Adrenal gland (tissue), 12 donors: Measurements from ENCODE around the gene PLXNA2. TPM values are rescaled to one million over a fixed set of nuclear protein-coding genes. Genes with fewer than 3 reads are reported as not detected.
A peak's percentile ranks its signal among the peaks of the same experiment; 100 is the strongest.

Experiments used
- DNase-seq, 7 donors: peaks; one replicate each; pipeline ENCODE4 v3.0.0-alpha.2; 2019 to 2020
- H3K27ac ChIP-seq, 5 donors: fragments of 200-600 bp; sonication (generic) in 4 of 5; 1 replicate in 3 of 5; 2 replicates in 2 of 5; pipeline versions ENCODE4 v1.5.1 to v1.8.0; 2016 to 2020; ENCODE audit warnings: mild to moderate bottlenecking in 1 of 5
- H3K27me3 ChIP-seq: fragments of 200-600 bp; 2 replicates; pipeline ENCODE4 v1.8.0; 2021
- H3K36me3 ChIP-seq, 2 donors: fragments of 200-600 bp; replicated peaks in 1 of 2; 1 replicate in 1 of 2; 2 replicates in 1 of 2; pipeline versions ENCODE4 v1.5.1 to v1.8.0; 2018 to 2022
- H3K4me1 ChIP-seq, 2 donors: fragments of 200-600 bp; replicated peaks in 1 of 2; 1 replicate in 1 of 2; 2 replicates in 1 of 2; pipeline versions ENCODE4 v1.5.1 to v1.8.0; 2018 to 2021
- H3K4me3 ChIP-seq, 4 donors: fragments of 200-600 bp; sonication (generic) in 3 of 4; one replicate each; pipeline ENCODE4 v1.5.1; 2016 to 2018
- H3K9me3 ChIP-seq, 3 donors: fragments of 200-600 bp; sonication (generic) in 1 of 3; replicated peaks in 1 of 3; 1 replicate in 2 of 3; 2 replicates in 1 of 3; pipeline versions ENCODE4 v1.5.1 to v1.8.0; 2016 to 2021
- CTCF ChIP-seq, 6 experiments: fragments of 450-650 bp in 4 of 6; fragments of 200-600 bp in 2 of 6; sonication (generic) in 1 of 6; IDR thresholded peaks; 1 replicate in 5 of 6; 2 replicates in 1 of 6; pipeline versions ENCODE4 v1.5.1 to v1.8.0; 2016 to 2021; ENCODE audit warnings: antibody characterized with exemption in 6 of 6, mild to moderate bottlenecking in 2 of 6, moderate library complexity in 1 of 6
- POLR2A ChIP-seq, 2 donors: fragments of 450-650 bp; IDR thresholded peaks; one replicate each; pipeline ENCODE4 v1.6.1; 2017; ENCODE audit warnings: antibody characterized with exemption in 2 of 2, mild to moderate bottlenecking in 2 of 2, moderate library complexity in 1 of 2
- WGBS, 4 donors: extraction: QIAGEN DNeasy Blood & Tissue Kit in 2 of 4; methylation state at CpG; one replicate each; pipeline versions ENCODE4 v1.1.5 to v1.1.7; 2013 to 2017; 5-methylcytosine and 5-hydroxymethylcytosine counted together
- intact Hi-C, 2 donors: fragments of 100-400 bp; cut with DNase I; formaldehyde crosslinking; loops; one replicate each; pipeline versions ENCODE4 v1.14.1 to v1.15.0; 2022 to 2023
- polyA plus RNA-seq, 3 donors: library from polyadenylated mRNA; stranded (reverse); fragments of 200-250 nt in 2 of 3; fragments of 350-450 nt in 1 of 3; fragmentation: Illumina TruSeq in 1 of 3; extraction: RNeasy Lipid Tissue Mini Kit (QIAGEN cat#74804) in 1 of 3; gene quantifications; one replicate each; pipeline ENCODE4 v1.2.3, GENCODE V29; 2013 to 2014
- total RNA-seq, 9 donors: library from RNA; depleted of rRNA in 4 of 9; stranded (reverse); fragments of >200 nt in 4 of 9; fragments of 120-200 nt in 1 of 9; fragmentation: NEBNext Ultra II Directional in 1 of 9; extraction: Animal tissue kit (Norgen Biotek cat#: 25700) in 1 of 9; gene quantifications; one replicate each; pipeline versions ENCODE4 v1.1.0 to v1.2.4, GENCODE V29; 2013 to 2023
- donor health status: healthy with polysubstance abuse.
- donor health status: Bipolar disorder and iron deficiency.
- donor health status: DM: yes; HTN: yes; CAD: no.
- donor health status: DM: no; HTN: no; CAD: no.
- donor health status: DM: no; HTN: no; CAD: no.
- donor health status: DM: yes; HTN: yes; CAD: no.

PLXNA2 gene
- total and polyA plus RNA-seq, 12 donors: 2.7 to 9.4 (median 4.5) TPM

GRCh38 chr1:208256556-208256955, 12.4 kb upstream of the PLXNA2 start:
- H3K27ac ChIP-seq: no peak overlapping the region
- no peaks in the 10 kb centered on the region for H3K9me3 ChIP-seq
- no peaks in the 10 kb centered on the region for H3K27me3 ChIP-seq
- TF ChIP-seq CTCF (IDR thresholded peaks at IDR 0.05): no peak
- TF ChIP-seq POLR2A (IDR thresholded peaks at IDR 0.05): no peak
- peaks cover 0 to 7% of the 10 kb centered on the region in 2 donors for H3K4me1 ChIP-seq
- intact Hi-C loops: no loop called here
- no peak overlapping the region for H3K4me3 ChIP-seq
- DNase-seq: no peak
- 90 to 96% (median 92%) methylated on average over 7 of the region's 7 CpGs for WGBS, 4 donors
- no peaks in the 10 kb centered on the region for H3K36me3 ChIP-seq

GRCh38 chr1:208256091-208256490, 11.9 kb upstream of the PLXNA2 start:
- intact Hi-C loops: no loop called here
- TF ChIP-seq POLR2A (IDR thresholded peaks at IDR 0.05): no peak
- no peak for TF ChIP-seq CTCF (IDR thresholded peaks at IDR 0.05)

GRCh38 chr1:208254862-208255261, 10.7 kb upstream of the PLXNA2 start:
- H3K4me3 ChIP-seq: no peak overlapping the region
- DNase-seq: no peak
- WGBS, 4 donors: 76 to 95% (median 84%) methylated on average over 1 of the region's 1 CpG
- H3K36me3 ChIP-seq: no peaks in the 10 kb centered on the region
- TF ChIP-seq POLR2A (IDR thresholded peaks at IDR 0.05) (no peak), CTCF (IDR thresholded peaks at IDR 0.05) (no peak)
- intact Hi-C loops: no loop called here
- H3K27ac ChIP-seq: no peak overlapping the region
- H3K4me1 ChIP-seq: peaks cover 0 to 7% of the 10 kb centered on the region in 2 donors
- H3K9me3 ChIP-seq: no peaks in the 10 kb centered on the region
- no peaks in the 10 kb centered on the region for H3K27me3 ChIP-seq

More at GRCh38 chr1:208256091-208256490, 11.9 kb upstream of the PLXNA2 start:
- Histone ChIP-seq H3K4me1 (peaks cover 0 to 7% of the 10 kb centered on the region in 2 donors), H3K9me3 (no peaks in the 10 kb centered on the region), H3K4me3 (no peak overlapping the region), H3K36me3 (no peaks in the 10 kb centered on the region), H3K27me3 (no peaks in the 10 kb centered on the region), H3K27ac (no peak overlapping the region)
- WGBS, 4 donors: 62 to 89% (median 81%) methylated on average over 1 of the region's 1 CpG
- DNase-seq: no peak

- Histone ChIP-seq H3K27me3 (no peaks in the 10 kb centered on the region), H3K27ac (no peak overlapping the region), H3K9me3 (no peaks in the 10 kb centered on the region), H3K4me3 (no peak overlapping the region), H3K4me1 (peaks cover 0 to 7% of the 10 kb centered on the region in 2 donors), H3K36me3 (no peaks in the 10 kb centered on the region)
- intact Hi-C loops: no loop called here
- no peak for TF ChIP-seq POLR2A (IDR thresholded peaks at IDR 0.05)
- WGBS, 4 donors: 81 to 90% (median 86%) methylated on average over 1 of the region's 1 CpG
- DNase-seq: no peak
Observed at GRCh38 chr1:208254376-208254775, 10.2 kb upstream of the PLXNA2 start.

GRCh38 chr1:208252836-208253576, 8.8 kb upstream of the PLXNA2 start:
- Histone ChIP-seq H3K36me3 (no peaks in the 10 kb centered on the region), H3K27me3 (no peaks in the 10 kb centered on the region), H3K9me3 (no peaks in the 10 kb centered on the region), H3K4me1 (peaks cover 0 to 7% of the 10 kb centered on the region in 2 donors), H3K4me3 (no peak overlapping the region), H3K27ac (peak overlapping the region in 2 of 5 donors; percentile 31 to 51)
- intact Hi-C loops: no loop called here
- 69 to 74% (median 71%) methylated on average over 7 of the region's 7 CpGs for WGBS, 4 donors
- DNase-seq: no peak
- TF ChIP-seq CTCF (IDR thresholded peaks at IDR 0.05): no peak
- TF ChIP-seq POLR2A (IDR thresholded peaks at IDR 0.05): no peak
